Type B pancreatic cell (in vitro differentiated cells): ENCODE data around the gene ALOXE3. TPM values are rescaled to one million over a fixed set of nuclear protein-coding genes. Genes with fewer than 3 reads are reported as not detected.
A peak's percentile ranks its signal among the peaks of the same experiment; 100 is the strongest.

Experiments used
- DNase-seq: peaks from one replicate; pipeline ENCODE4 v3.0.0; 2021; ENCODE audit warnings: mixed read lengths; ENCODE audit not compliant: unreplicated experiment; ENCODE audit errors: extremely low spot score
- H3K27ac Mint-ChIP-seq: 2 replicates; pipeline ENCODE4 v1.8.0; 2021; ENCODE audit warnings: mild to moderate bottlenecking, mixed read lengths
- H3K27me3 Mint-ChIP-seq: 2 replicates; pipeline ENCODE4 v1.8.0; 2021; ENCODE audit warnings: mixed read lengths
- H3K36me3 Mint-ChIP-seq: 2 replicates; pipeline ENCODE4 v1.8.0; 2021; ENCODE audit warnings: mixed read lengths
- H3K4me1 Mint-ChIP-seq: one replicate; pipeline ENCODE4 v1.8.0; 2021; ENCODE audit warnings: mixed read lengths; ENCODE audit not compliant: unreplicated experiment
- H3K4me3 Mint-ChIP-seq: 2 replicates; pipeline ENCODE4 v1.8.0; 2021; ENCODE audit warnings: mild to moderate bottlenecking, mixed read lengths
- H3K9me3 Mint-ChIP-seq: 2 replicates; pipeline ENCODE4 v1.8.0; 2021; ENCODE audit warnings: mixed read lengths
- CTCF ChIP-seq: fragments of 200-600 bp; sonication (generic); conservative IDR thresholded peaks from 2 replicates; pipeline ENCODE4 v1.5.0; 2021; ENCODE audit warnings: antibody characterized with exemption, mild to moderate bottlenecking
- total RNA-seq: library from RNA; stranded (reverse); gene quantifications from 2 replicates; pipeline ENCODE4 v1.2.1, GENCODE V29; 2021; ENCODE audit warnings: low replicate concordance

Gene ALOXE3
- total RNA-seq, 1 donor from 2014 or later: not detected

GRCh38 chr17:8141045-8141444 is 22.7 kb upstream of the ALOXE3 start:
- no peak overlapping the region for H3K27ac Mint-ChIP-seq

GRCh38 chr17:8140065-8141029 is 22.0 kb upstream of the ALOXE3 start:
- no peak overlapping the region for H3K4me3 Mint-ChIP-seq
- no peaks in the 10 kb centered on the region for H3K36me3 Mint-ChIP-seq
- no peak for TF ChIP-seq CTCF
- H3K9me3 Mint-ChIP-seq: no peaks in the 10 kb centered on the region
- H3K4me1 Mint-ChIP-seq: no peaks in the 10 kb centered on the region
- no peak overlapping the region for H3K27ac Mint-ChIP-seq
- DNase-seq: no peak
- no peaks in the 10 kb centered on the region for H3K27me3 Mint-ChIP-seq

More at GRCh38 chr17:8141045-8141444, 22.7 kb upstream of the ALOXE3 start:
- Mint-ChIP-seq H3K27me3 (no peaks in the 10 kb centered on the region), H3K4me1 (no peaks in the 10 kb centered on the region), H3K36me3 (no peaks in the 10 kb centered on the region), H3K9me3 (no peaks in the 10 kb centered on the region), H3K4me3 (no peak overlapping the region)
- no peak for DNase-seq
- TF ChIP-seq CTCF: no peak

- H3K4me1 Mint-ChIP-seq: no peaks in the 10 kb centered on the region
- DNase-seq: peak; percentile 100
- H3K9me3 Mint-ChIP-seq: no peaks in the 10 kb centered on the region
These were observed 20.5 kb upstream of the ALOXE3 start for GRCh38 chr17:8138672-8139371.

GRCh38 chr17:8138374-8138671 is 20.0 kb upstream of the ALOXE3 start:
- no peak for DNase-seq
- no peaks in the 10 kb centered on the region for H3K36me3 Mint-ChIP-seq
- H3K27me3 Mint-ChIP-seq: no peaks in the 10 kb centered on the region
- H3K4me1 Mint-ChIP-seq: no peaks in the 10 kb centered on the region
- H3K9me3 Mint-ChIP-seq: no peaks in the 10 kb centered on the region
- no peak for TF ChIP-seq CTCF
- no peak overlapping the region for H3K27ac Mint-ChIP-seq
- H3K4me3 Mint-ChIP-seq: no peak overlapping the region

More at GRCh38 chr17:8138672-8139371, 20.5 kb upstream of the ALOXE3 start:
- H3K27ac Mint-ChIP-seq: no peak overlapping the region
- peak; percentile 95 for TF ChIP-seq CTCF
- no peaks in the 10 kb centered on the region for H3K27me3 Mint-ChIP-seq
- no peak overlapping the region for H3K4me3 Mint-ChIP-seq
- H3K36me3 Mint-ChIP-seq: no peaks in the 10 kb centered on the region

GRCh38 chr17:8137645-8138373 is 19.5 kb upstream of the ALOXE3 start:
- DNase-seq: no peak
- Mint-ChIP-seq H3K4me3 (no peak overlapping the region), H3K27ac (no peak overlapping the region), H3K9me3 (no peaks in the 10 kb centered on the region), H3K36me3 (no peaks in the 10 kb centered on the region), H3K27me3 (no peaks in the 10 kb centered on the region), H3K4me1 (no peaks in the 10 kb centered on the region)
- TF ChIP-seq CTCF: no peak
